Neural cell (in vitro differentiated cells): ENCODE measurements around the gene SEL1L3. TPM values are rescaled to one million over a fixed set of nuclear protein-coding genes. Genes with fewer than 3 reads are reported as not detected.

Experiments used
- H2AFZ ChIP-seq: fragments of 200-600, 300-800 bp; sonication (generic), shearing (Covaris generic); 2 replicates; pipeline ENCODE4 v1.6.0; 2014; ENCODE audit warnings: low read depth, mild to moderate bottlenecking, antibody characterized with exemption, low read length, moderate library complexity
- H3F3A ChIP-seq: fragments of 200-600 bp; shearing (Covaris generic); 2 replicates; pipeline ENCODE4 v1.6.1; 2016; ENCODE audit warnings: mild to moderate bottlenecking, moderate library complexity, mixed read lengths, antibody characterized with exemption, low read length; ENCODE audit not compliant: insufficient read depth, poor library complexity, severe bottlenecking
- H3K27ac ChIP-seq: fragments of 200-600, 300-800 bp; sonication (generic), shearing (Covaris generic); 2 replicates; pipeline ENCODE4 v1.5.1; 2014; ENCODE audit warnings: mild to moderate bottlenecking, low read length, moderate library complexity
- H3K27me3 ChIP-seq: fragments of 300-800, 200-600 bp; sonication (generic), shearing (Covaris generic); 2 replicates; pipeline ENCODE4 v1.6.0; 2014; ENCODE audit warnings: mild to moderate bottlenecking, low read depth, low read length, moderate library complexity; ENCODE audit not compliant: insufficient read depth
- H3K36me3 ChIP-seq: fragments of 300-800, 200-600 bp; sonication (generic), shearing (Covaris generic); 2 replicates; pipeline ENCODE4 v1.5.1; 2014; ENCODE audit warnings: mild to moderate bottlenecking, antibody characterized with exemption, low read length, moderate library complexity; ENCODE audit not compliant: insufficient read depth
- H3K4me2 ChIP-seq: fragments of 300-800, 200-600 bp; sonication (generic), shearing (Covaris generic); 2 replicates; pipeline ENCODE4 v1.6.0; 2014; ENCODE audit warnings: mild to moderate bottlenecking, low read length
- H3K4me3 ChIP-seq: fragments of 300-800, 200-600 bp; sonication (generic), shearing (Covaris generic); 2 replicates; pipeline ENCODE4 v1.5.1; 2014; ENCODE audit warnings: mild to moderate bottlenecking, low read length, moderate library complexity
- H3K79me2 ChIP-seq: fragments of 200-600 bp; shearing (Covaris generic); replicated peaks from 2 replicates; pipeline ENCODE4 v1.6.0; 2014; ENCODE audit warnings: mild to moderate bottlenecking, low read length, moderate library complexity; ENCODE audit not compliant: insufficient read depth
- H3K9ac ChIP-seq: fragments of 300-800, 200-600 bp; sonication (generic), shearing (Covaris generic); 2 replicates; pipeline ENCODE4 v1.6.1; 2016; ENCODE audit warnings: mild to moderate bottlenecking, low read length, mixed read lengths
- H3K9me2 ChIP-seq: fragments of 200-600 bp; shearing (Covaris generic); 2 replicates; pipeline ENCODE4 v1.6.1; 2016; ENCODE audit warnings: mild to moderate bottlenecking, low read length, mixed read lengths; ENCODE audit not compliant: insufficient read depth
- H3K9me3 ChIP-seq: fragments of 200-600, 300-800 bp; sonication (generic), shearing (Covaris generic); 2 replicates; pipeline ENCODE4 v1.6.1; 2016; ENCODE audit warnings: mild to moderate bottlenecking, mixed run types, low read length, moderate library complexity, mixed read lengths
- H4K20me1 ChIP-seq: fragments of 200-600 bp; shearing (Covaris generic); 2 replicates; pipeline ENCODE4 v1.6.1; 2016; ENCODE audit warnings: mild to moderate bottlenecking, mixed run types; ENCODE audit not compliant: insufficient read depth
- EP300 ChIP-seq: fragments of 450-650 bp; conservative IDR thresholded peaks from 2 replicates; pipeline ENCODE4 v1.6.1; 2014; ENCODE audit warnings: antibody characterized with exemption, mild to moderate bottlenecking, moderate library complexity; ENCODE audit not compliant: poor library complexity, severe bottlenecking
- EZH2 ChIP-seq: fragments of 200-600, 300-800 bp; shearing (Covaris generic), sonication (generic); IDR thresholded peaks from 2 replicates; pipeline ENCODE4 v1.6.1; 2014; ENCODE audit warnings: antibody characterized with exemption, low read length, borderline replicate concordance, mild to moderate bottlenecking; ENCODE audit not compliant: insufficient read depth, poor library complexity, severe bottlenecking
- MXI1 ChIP-seq: fragments of 450-650 bp; conservative IDR thresholded peaks from 2 replicates; pipeline ENCODE4 v1.6.1; 2014; ENCODE audit warnings: antibody characterized with exemption, mild to moderate bottlenecking; ENCODE audit not compliant: poor library complexity, severe bottlenecking
- POLR2AphosphoS5 ChIP-seq: IDR thresholded peaks from 2 replicates; pipeline ENCODE4 v1.6.1; 2012
- RAD21 ChIP-seq: fragments of 450-650 bp; conservative IDR thresholded peaks from 2 replicates; pipeline ENCODE4 v1.6.1; 2014; ENCODE audit warnings: antibody characterized with exemption, mild to moderate bottlenecking, moderate library complexity
- SMC3 ChIP-seq: fragments of 450-650 bp; conservative IDR thresholded peaks from 2 replicates; pipeline ENCODE4 v1.6.1; 2014; ENCODE audit warnings: antibody characterized with exemption, mild to moderate bottlenecking, moderate library complexity; ENCODE audit not compliant: poor library complexity
- TAF1 ChIP-seq: IDR thresholded peaks from 2 replicates; pipeline ENCODE4 v1.6.1; 2012; ENCODE audit warnings: low read depth
- polyA plus RNA-seq: library from polyadenylated mRNA; depleted of rRNA; stranded (reverse); fragments of >200 nt; gene quantifications from 2 replicates; pipeline ENCODE4 v1.2.3, GENCODE V29; 2014
- TF ChIP-seq, protein P1 (sequence below): IDR thresholded peaks from 2 replicates; pipeline ENCODE4 v1.6.1; 2012; ENCODE audit warnings: borderline replicate concordance
- TF ChIP-seq, protein P2 (sequence below): fragments of 450-650 bp; IDR thresholded peaks from 2 replicates; pipeline ENCODE4 v1.5.1; 2014; ENCODE audit warnings: antibody characterized with exemption, mild to moderate bottlenecking, moderate library complexity; ENCODE audit not compliant: poor library complexity, severe bottlenecking

SEL1L3 gene
- polyA plus RNA-seq, 1 donor from 2014 or later, result 2.0 TPM

DNA sequence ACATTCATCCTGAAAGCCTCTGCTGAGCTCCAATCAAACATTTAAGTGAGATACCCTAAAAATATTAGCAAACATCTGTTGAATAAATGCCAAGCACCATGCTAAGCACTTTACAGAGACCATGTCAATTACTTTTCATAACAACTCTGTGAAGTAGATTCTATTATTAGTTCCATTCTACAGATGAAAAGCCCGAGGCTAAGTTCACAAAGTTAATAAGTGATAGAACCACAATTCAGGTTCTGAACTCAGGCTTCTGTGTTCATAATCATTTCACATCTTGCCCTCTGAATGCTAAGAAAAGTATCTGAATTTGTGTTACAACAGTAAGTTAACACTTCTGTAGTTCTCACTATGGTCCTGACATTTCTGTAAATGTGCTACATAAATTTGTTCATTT is 27.4 kb downstream of the SEL1L3 start:
- Histone ChIP-seq H3K79me2 (no peaks in the 10 kb centered on the region), H3K9me3 (no peaks in the 10 kb centered on the region), H3K36me3 (no peaks in the 10 kb centered on the region), H3K27me3 (no peaks in the 10 kb centered on the region), H2AFZ (no peak overlapping the region), H3K4me3 (no peak overlapping the region), H4K20me1 (no peaks in the 10 kb centered on the region), H3K9me2 (no peaks in the 10 kb centered on the region), H3K4me2 (no peak overlapping the region), H3K27ac (no peak overlapping the region), H3K9ac (no peak overlapping the region), H3F3A (no peaks in the 10 kb centered on the region)
- TF ChIP-seq TAF1 (no peak), SMC3 (no peak), EZH2 (no peak), MXI1 (no peak), POLR2AphosphoS5 (no peak), RAD21 (no peak), EP300 (no peak)
- TF ChIP-seq, protein P1, sequence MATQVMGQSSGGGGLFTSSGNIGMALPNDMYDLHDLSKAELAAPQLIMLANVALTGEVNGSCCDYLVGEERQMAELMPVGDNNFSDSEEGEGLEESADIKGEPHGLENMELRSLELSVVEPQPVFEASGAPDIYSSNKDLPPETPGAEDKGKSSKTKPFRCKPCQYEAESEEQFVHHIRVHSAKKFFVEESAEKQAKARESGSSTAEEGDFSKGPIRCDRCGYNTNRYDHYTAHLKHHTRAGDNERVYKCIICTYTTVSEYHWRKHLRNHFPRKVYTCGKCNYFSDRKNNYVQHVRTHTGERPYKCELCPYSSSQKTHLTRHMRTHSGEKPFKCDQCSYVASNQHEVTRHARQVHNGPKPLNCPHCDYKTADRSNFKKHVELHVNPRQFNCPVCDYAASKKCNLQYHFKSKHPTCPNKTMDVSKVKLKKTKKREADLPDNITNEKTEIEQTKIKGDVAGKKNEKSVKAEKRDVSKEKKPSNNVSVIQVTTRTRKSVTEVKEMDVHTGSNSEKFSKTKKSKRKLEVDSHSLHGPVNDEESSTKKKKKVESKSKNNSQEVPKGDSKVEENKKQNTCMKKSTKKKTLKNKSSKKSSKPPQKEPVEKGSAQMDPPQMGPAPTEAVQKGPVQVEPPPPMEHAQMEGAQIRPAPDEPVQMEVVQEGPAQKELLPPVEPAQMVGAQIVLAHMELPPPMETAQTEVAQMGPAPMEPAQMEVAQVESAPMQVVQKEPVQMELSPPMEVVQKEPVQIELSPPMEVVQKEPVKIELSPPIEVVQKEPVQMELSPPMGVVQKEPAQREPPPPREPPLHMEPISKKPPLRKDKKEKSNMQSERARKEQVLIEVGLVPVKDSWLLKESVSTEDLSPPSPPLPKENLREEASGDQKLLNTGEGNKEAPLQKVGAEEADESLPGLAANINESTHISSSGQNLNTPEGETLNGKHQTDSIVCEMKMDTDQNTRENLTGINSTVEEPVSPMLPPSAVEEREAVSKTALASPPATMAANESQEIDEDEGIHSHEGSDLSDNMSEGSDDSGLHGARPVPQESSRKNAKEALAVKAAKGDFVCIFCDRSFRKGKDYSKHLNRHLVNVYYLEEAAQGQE, result no peak
- TF ChIP-seq, protein P2, sequence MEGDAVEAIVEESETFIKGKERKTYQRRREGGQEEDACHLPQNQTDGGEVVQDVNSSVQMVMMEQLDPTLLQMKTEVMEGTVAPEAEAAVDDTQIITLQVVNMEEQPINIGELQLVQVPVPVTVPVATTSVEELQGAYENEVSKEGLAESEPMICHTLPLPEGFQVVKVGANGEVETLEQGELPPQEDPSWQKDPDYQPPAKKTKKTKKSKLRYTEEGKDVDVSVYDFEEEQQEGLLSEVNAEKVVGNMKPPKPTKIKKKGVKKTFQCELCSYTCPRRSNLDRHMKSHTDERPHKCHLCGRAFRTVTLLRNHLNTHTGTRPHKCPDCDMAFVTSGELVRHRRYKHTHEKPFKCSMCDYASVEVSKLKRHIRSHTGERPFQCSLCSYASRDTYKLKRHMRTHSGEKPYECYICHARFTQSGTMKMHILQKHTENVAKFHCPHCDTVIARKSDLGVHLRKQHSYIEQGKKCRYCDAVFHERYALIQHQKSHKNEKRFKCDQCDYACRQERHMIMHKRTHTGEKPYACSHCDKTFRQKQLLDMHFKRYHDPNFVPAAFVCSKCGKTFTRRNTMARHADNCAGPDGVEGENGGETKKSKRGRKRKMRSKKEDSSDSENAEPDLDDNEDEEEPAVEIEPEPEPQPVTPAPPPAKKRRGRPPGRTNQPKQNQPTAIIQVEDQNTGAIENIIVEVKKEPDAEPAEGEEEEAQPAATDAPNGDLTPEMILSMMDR, result no peak

DNA sequence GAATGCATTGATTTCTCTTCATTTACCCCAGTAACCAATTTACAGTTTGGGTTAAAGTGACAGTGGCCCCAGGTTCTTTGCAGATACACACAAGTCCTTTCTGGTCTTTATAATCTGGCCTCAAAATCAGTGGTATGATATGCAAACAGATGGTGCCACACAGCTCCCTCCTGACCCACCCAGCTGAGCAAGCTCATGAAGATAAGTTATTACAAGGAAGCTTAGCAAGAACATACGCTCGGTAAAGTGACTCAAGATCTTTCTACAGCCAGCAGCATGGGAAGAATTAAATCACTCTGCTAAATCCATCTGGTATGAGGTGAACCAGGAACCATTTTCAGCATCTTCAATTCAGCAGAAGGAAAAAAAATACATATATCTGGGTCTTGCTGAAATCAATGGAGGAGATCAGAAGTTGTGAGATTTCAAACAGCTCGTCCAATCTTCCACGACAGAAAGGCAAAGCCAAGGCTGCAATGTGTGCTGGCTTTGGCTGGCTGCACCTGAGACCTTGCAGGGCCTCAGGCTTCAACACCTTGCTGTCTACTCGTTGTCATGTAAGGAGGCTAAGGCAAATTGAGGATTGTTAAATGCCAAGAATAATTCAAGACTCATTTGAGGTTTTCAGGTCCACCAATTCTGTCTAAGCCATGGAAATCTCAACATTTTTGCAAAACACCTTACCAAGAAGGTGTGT is 28.2 kb downstream of the SEL1L3 start:
- H3K4me2 ChIP-seq, result no peak overlapping the region
- H3K36me3 ChIP-seq, result no peaks in the 10 kb centered on the region
- no peak for TF ChIP-seq POLR2AphosphoS5
- no peak for TF ChIP-seq EZH2
- TF ChIP-seq, protein P1, result no peak
- no peak for TF ChIP-seq TAF1
- no peak for TF ChIP-seq RAD21
- no peak for TF ChIP-seq EP300
- TF ChIP-seq MXI1, result no peak
- no peak for TF ChIP-seq SMC3
- H4K20me1 ChIP-seq, result no peaks in the 10 kb centered on the region
- no peak overlapping the region for H2AFZ ChIP-seq
- no peak overlapping the region for H3K9ac ChIP-seq
- no peak overlapping the region for H3K27ac ChIP-seq
- H3K9me3 ChIP-seq, result no peaks in the 10 kb centered on the region
- no peaks in the 10 kb centered on the region for H3F3A ChIP-seq
- H3K79me2 ChIP-seq, result no peaks in the 10 kb centered on the region
- H3K9me2 ChIP-seq, result no peaks in the 10 kb centered on the region
- H3K27me3 ChIP-seq, result no peaks in the 10 kb centered on the region
- H3K4me3 ChIP-seq, result no peak overlapping the region
